Measurements from ENCODE around the gene RTTN.

RTTN gene

GRCh38 chr18:70069965-70070364, 135.5 kb downstream of the RTTN start:
- DNase-seq: no peak

GRCh38 chr18:70069382-70069781, 136.1 kb downstream of the RTTN start:
- no peak for DNase-seq

GRCh38 chr18:70068981-70069380, 136.5 kb downstream of the RTTN start:
- no peak for DNase-seq

GRCh38 chr18:70059684-70060083, 145.8 kb downstream of the RTTN start:
- no peak for DNase-seq

DNA sequence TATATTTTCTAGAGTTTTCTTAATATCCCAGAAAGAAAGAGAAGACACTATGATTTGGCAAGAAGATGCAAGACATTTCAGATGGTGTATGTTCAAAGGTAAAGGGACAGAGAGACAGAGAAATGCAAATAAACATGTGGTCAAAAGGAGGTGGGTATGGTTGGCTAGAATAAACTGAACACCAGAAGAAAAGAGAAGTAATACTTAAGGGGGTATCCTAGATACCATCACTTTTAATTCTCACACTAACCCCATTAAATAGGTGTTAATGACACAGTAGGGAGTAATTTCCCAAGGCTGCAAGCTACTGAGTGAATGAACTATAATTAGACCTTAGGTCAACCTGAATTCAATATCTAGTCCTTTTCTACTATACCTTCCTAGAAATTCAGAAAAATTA, 146.6 kb downstream of the RTTN start:
- no peak for DNase-seq

GRCh38 chr18:70047931-70048603, 157.4 kb downstream of the RTTN start:
- no peak for DNase-seq

DNA sequence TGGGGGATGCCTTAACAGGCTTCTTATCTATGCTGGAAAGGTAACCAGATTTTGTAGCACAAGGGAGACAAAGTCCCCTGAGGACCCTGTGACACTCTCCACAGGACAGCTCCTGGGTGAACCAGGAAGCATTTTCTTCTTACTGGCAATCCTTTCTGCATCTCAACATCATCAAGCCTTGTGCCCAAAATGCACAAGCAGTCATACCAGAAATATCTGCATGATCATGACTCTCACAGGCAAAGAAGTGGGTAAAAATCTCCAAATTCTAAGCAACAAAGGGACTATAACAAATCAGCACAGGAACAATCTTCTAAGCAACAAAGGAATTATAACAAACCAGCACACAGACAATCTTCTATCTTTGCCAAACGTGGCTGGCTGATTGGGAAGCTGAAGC, 158.7 kb downstream of the RTTN start:
- no peak for DNase-seq

GRCh38 chr18:70046207-70046606, 159.3 kb downstream of the RTTN start:
- DNase-seq: no peak

DNA sequence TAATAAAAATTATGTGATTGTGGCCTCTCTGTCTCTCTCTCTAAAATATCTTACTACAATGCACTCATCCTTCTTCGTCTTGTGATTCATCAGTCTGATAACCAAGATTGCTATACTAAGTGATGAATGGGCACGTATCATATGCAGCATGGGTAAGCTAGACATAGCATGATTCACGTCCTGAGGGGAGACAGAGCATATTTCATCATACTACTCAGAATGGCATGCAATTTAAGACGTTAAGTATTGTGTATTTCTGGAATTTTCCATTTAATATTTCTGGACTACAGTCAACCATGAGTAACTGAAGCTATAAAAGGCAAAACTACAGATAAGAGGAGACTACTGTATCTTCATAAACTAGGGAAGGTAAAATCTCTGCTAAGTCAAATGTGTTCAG, 160.9 kb downstream of the RTTN start:
- peak; percentile 49 for DNase-seq

DNA sequence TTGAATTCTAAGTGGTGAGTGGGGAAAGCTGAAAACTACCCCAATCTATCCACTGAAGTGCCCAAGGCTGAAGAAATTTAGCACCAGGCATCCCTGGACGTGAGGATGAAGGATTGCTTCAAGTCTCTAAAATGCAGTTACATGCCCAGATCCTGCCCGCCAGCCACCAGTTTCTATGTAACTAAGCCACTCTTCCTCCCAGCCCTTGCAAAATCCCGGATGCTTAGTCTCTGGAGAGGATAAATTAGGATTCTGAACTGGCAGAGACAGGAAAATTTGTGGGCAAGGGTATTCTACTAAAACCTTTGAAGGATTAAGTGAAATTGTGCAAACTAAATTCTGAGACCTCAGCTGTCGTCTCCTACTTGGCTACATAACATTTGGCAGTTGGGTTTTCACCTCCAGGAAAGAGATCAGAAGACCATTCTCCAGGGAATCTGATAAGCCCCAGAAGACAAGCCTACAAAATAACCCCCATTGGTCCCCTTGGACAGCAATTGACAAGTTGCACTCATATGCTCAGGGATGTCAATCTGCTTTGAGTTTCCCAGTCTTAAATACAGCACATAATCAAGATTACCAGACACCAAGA, 163.9 kb downstream of the RTTN start:
- DNase-seq: no peak

GRCh38 chr18:70039186-70039585, 166.3 kb downstream of the RTTN start:
- DNase-seq: no peak

DNA sequence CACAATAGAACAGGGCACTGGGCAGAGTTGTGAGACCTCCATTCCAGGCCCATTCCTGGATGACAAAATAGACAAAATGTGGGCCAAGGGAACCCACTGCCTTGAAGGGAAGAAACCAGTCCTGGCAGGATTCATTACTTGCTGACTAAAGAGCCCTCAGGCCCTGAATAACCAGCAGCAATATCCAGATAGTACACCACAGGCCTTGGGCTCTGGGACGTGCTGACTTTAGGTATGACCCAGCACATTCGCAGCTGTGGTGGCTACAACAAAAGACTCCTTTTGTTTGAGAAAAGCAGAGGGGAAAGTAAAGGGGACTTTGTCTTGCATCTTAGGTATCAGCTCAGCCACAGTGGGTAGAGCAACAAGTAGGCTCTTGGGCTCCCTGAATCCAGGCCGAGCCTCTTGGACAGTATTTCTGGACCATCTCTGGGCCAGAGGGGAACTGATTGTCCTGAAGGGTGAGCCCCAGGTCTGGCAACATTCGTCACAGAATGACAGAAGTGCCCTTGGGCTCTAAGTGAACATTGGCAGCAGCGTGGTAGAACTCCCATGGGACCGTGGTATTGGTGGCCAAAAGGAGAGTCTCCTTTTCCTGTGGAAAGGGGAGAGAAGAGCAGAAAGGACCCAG, 167.9 kb downstream of the RTTN start:
- DNase-seq: no peak

GRCh38 chr18:70036771-70037347, 168.6 kb downstream of the RTTN start:
- DNase-seq: no peak

DNA sequence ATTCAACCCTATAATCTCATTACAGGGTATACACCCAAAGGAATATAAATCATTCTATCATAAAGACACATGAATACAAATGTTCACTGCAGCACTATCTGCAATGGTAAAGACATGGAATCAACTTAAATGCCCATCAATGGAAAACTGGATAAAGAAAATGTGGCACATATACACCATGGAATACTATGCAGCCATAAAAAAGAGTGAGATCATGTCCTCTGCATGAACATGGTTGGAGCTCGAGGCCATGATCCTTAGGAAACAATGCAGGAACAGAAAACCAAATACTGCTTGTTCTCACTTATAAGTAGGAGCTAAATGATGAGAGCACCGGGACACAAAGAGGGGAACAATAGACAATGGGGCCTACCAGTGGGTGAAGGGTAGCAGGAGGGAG, 169.3 kb downstream of the RTTN start:
- DNase-seq: no peak

GRCh38 chr18:70031221-70031620, 174.3 kb downstream of the RTTN start:
- no peak for DNase-seq

GRCh38 chr18:70030728-70031127, 174.8 kb downstream of the RTTN start:
- DNase-seq: no peak

DNA sequence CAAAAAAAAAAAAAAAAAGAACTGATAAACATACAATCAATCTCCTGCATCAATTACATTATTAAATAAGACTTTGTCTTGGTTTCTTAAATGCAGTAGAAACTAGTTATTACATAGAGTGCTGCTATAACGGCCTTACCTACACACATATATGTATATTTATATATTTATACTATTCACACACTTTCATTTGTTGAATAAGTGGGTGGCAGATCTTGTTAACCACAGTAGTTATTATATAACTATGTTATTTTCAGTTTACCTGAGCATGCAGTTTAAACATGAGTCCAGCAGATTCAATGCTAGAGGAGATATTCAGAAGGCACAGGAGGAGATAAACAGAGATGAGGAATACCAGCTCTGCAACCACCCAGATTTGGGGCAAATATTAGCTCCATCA, 176.3 kb downstream of the RTTN start:
- DNase-seq: no peak

DNA sequence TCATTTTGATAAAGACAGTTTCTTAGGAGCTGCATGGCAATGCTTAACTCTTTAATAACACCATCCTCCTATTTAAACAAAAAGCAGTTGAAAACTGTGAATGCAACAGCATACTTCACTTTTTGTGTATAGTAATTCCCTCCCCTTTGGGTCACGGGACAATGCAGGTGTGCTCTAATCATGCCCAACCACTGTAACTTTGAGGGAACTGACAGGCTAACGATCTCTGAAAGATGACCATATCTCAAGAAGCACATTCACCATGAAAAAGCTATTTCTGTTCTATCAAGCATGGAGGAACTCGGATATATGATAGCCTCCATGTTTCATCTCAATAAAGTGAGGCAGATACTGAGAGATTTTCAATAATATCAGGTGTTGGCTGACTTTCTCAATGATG, 176.8 kb downstream of the RTTN start:
- DNase-seq: no peak

DNA sequence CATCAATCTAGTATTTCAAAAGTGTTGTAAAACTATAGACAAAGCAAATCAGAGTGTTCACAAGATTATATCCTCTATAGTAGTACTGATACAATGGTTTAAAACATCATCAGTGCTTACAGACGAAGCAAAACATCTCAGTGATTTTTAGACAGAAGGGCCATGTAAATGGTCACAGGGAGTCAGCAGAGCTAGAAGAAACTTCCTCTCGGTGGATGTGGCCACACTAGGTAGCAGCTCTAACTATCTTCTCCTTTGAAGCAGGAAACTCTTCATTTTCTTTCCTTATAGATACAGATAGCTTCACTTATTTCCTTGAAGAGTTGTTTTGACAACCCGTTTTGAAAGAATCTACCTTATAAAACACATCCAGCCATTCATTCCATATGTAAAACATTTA, 177.4 kb downstream of the RTTN start:
- DNase-seq: no peak

GRCh38 chr18:70025580-70025979, 179.9 kb downstream of the RTTN start:
- DNase-seq: no peak

DNA sequence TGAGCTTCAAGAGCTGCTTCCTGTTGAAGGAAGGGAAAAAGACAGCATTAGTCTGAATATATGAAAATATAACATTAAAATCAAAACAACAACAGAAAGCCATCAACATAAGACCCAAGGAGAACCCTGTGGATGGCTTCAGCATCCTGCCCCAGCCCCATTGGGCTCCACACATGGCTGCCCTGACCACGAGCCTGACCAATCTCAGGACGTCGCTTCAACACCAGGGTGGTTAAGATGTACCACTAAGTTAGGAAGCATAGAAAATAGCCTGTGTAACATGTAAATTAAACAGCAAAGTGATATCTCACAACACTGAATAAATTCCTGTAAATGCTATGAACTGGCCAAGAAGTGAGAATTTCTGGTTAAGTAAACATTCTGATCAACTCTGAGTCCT, 180.7 kb downstream of the RTTN start:
- no peak for DNase-seq

DNA sequence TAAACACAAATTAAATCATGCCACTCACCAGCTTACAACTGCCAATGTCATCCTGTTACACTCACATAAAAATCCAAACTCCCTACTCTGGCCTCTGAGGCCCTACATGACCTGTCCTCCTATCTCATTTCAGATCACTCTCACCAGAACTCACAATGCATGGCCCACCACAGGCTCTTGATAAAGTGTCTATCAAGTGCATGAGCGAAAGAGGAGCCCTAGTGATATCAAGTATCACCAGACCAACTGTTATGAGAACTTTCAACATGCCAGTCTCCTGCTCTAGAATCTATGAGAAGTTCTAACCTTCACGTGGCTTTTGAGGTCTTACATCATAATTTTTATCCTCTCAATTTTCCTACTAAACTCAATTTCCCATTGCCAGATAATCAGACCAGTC, 181.4 kb downstream of the RTTN start:
- DNase-seq: no peak

GRCh38 chr18:70022636-70023035, 182.9 kb downstream of the RTTN start:
- DNase-seq: no peak

DNA sequence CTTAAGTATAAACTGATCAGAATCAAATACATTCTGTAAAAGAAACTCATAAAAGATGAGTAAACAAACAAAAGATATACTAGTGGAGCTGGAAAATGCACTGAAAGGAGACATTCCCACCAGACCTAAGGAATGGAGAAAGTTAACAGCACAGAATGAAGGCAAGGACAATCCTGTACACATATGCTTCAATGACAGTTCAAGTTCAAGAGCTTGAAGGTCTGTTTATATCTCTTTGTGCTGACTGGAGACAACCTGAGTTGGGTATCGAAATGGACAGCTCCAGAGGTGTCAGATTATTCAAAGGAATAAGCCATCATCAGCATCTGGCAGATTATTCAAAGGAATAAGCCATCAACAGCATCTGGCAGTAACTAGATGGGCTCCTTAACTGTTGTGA, 184.0 kb downstream of the RTTN start:
- no peak for DNase-seq
